Activated gamma-delta T cell treated with Interleukin-2 at 50 U/mL for 16 hours (primary cell): Measurements from ENCODE around the gene LAMTOR2.
A peak's percentile ranks its signal among the peaks of the same experiment; 100 is the strongest.
"Not testable (repeated sequence)": the region's sequence is repeated elsewhere in the genome, so short reads cannot be mapped to it uniquely, and the experiment has no call there.

ENCODE experiments used
- DNase-seq: peaks from one replicate; pipeline ENCODE4 v3.0.0-alpha.2; 2020

LAMTOR2 gene

DNA sequence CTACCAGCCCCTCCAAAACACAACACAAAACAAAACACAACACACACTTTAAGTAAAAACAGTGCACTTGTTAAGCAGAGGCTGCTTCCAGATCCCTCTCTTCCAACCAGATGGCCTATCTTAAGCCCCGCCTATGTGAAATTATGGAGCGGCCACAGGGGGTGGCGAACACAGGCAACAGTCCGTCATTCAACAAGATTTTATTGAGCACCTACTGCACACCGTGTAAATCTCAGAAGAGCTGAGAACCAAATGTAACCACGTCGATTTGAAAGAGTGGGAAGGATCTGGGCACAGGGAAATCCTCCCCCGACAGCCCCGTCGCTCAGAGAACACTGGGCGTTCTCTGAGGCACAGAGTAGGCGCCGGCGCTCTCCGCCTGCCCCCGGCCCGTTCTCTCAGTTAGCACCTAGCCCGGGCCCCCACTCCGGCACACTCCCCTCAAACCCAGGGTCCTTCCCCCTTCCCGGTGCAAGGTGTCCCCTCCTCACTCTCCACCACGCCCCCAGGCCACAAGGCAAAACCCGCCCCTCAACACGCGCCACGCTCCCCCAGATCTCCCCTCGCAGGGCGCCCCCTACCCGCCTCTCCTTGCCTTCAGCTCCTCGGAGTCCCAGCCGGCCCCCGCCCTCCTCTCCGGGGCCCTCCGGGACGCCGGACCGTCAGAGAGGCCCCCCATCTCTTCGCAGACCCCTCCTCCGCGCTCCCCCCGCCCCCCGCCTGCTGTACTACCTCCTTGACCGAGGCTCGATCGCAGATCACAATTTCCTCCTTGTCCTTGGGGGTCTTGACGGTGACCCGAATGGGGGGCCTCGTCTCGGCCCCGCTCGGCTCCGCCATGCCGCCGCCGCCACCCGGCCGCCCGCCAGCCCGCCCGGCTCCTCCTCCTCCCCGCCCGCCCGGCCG lies 1.5 kb upstream of the LAMTOR2 start:
- DNase-seq, result peak; percentile 62

DNA sequence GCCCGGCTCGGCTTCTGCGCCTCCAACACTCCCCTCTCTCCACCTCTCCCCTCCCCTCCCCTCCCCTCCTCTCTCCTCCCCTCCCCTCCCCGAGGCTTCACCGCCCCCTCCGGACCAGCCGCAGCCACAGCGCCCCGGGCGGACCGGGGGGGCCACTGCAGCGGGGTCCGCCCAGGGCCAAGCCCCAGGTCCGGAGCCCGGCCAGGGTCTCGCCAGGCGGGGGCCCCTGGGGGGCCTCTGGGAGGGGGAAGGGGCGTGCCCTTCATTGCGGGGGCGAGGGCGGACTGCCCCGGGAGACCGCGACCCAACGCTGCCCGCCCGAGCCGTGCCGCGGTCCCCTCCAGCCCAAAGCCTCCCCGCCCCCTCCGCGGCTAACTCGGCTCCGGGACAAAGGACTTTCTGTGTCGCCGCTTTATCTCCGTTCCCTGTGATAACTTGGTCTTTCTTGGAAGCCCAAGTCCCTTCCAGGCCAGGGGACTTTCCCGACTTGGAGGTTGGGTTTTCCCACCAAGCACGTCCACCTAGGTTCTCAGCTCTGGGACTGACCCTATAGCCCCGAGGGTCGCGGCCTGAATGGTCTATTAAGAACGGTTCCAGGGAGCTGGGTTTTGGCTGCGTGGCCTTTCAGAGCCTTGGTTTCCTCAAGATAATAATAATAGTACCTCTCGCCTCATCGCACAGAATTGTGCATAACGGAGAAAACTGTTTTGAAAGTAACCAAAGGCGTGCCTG lies 648 bp upstream of the LAMTOR2 start, which contains the start of gene UBQLN4:
TSS of gene UBQLN4 (minus strand) at position 31 of the 732 bp plus-strand sequence. CDS start 97 bp downstream, outside the sequence.
- DNase-seq, result peak; percentile 84

GRCh38 chr1:156055281-156056048 lies 883 bp downstream of the LAMTOR2 start:
- DNase-seq, result no peak

DNA sequence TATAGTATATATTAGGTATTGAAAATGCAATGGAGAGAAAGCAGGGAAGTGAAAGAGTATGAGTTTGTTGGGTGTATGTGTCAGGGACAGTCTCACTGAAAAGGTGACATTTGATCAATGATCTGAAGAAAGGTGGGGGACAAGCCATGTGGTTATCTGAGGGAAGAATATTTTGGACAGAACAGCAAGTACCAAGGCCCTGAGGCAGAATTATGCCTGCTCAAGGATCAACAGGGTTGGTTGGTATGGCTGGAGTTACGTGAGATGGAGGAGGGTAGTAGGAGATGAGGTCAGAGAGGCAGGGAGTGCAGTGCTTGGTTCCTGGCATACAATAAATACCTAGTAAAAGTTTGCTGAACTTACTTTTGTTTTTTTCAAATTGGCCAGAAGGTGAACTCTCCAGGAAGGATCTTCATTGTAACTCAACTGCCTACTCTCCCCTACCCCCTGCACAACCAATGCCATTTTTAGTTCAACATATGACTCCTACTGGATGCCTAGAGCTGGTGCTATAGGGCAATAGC lies 1.8 kb downstream of the LAMTOR2 start:
- no peak for DNase-seq

DNA sequence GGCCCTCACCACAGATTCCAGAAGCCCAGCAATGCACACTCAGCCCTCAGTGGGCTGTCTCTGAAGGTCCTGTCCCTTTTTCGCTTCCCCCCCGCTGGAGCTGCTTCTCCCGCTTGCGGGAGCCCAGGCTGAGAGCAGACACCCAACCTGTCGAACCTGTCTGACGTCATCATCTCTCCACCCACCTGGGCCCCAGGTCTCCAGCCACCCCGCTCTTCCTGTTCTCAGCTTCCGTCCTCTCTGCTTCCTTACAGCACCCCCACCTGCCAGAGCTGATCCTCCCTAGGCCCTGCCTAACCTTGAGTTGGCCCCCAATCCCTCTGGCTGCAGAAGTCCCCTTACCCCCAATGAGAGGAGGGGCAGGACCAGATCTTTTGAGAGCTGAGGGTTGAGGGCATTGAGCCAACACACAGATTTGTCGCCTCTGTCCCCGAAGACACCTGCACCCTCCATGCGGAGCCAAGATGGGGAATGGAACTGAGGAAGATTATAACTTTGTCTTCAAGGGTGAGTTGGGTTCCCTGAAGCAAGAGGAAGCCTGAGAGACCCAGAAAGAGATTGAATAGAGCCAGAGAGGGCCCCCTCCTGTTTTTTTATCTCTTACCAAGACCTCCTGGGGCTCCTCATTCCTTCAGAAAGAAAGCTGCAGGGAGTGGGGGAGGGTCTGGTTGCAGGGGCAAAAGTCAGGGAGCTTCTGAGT lies 6.5 kb downstream of the LAMTOR2 start, which contains the start of gene RAB25:
TSS of gene RAB25 (plus strand) at position 224 of the 700 bp plus-strand sequence. CDS start at position 465, 241 bp downstream.
- no peak for DNase-seq

GRCh38 chr1:156062189-156062588 lies 7.6 kb downstream of the LAMTOR2 start:
- no peak for DNase-seq

DNA sequence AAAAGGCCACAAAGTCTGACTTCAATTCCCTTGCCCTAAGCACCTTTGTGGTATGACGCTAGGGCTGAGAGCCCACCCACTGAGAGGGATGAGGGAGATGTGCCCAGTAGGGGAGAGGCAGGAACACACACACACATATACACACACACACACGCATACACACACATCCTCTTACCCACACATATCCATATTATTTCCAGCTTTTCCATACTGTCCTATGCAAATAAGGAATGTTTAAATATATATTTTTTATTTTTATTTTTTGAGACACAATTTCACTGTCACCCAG lies 9.4 kb downstream of the LAMTOR2 start:
- DNase-seq, result no peak

- no peak for DNase-seq
Measured at GRCh38 chr1:156064615-156065014, 10.0 kb downstream of the LAMTOR2 start.

GRCh38 chr1:156065212-156065611 lies 10.6 kb downstream of the LAMTOR2 start:
- no peak for DNase-seq

- DNase-seq, result no peak
Measured at GRCh38 chr1:156065871-156066270, 11.3 kb downstream of the LAMTOR2 start.

GRCh38 chr1:156067262-156067661 lies 12.7 kb downstream of the LAMTOR2 start:
- DNase-seq, result no peak

GRCh38 chr1:156069490-156070455 lies 15.2 kb downstream of the LAMTOR2 start:
- DNase-seq, result no peak

GRCh38 chr1:156070548-156070947 lies 16.0 kb downstream of the LAMTOR2 start:
- DNase-seq, result no peak

DNA sequence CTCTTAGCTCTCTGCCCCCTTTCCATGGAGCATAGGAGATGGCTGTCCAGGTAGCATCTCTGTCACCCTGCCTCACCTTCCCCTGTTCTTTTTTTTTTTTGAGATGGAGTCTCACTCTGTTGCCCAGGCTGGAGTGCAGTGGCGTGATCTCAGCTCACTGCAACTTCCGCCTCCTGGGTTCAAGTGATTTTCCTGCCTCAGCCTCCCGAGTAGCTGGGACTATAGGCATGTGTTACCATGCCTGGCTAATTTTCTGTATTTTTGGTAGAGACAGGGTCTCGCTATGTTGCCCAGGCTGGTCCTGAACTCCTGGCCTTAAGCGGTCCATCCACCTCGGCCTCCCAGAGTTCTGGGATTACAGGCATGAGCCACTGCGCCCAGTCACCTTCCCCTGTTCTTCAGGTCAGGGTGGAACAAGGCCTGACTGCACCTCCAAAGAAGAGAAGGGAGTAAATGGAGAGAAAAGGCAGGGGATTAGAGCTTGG lies 16.8 kb downstream of the LAMTOR2 start:
- DNase-seq, result not testable (repeated sequence)

DNA sequence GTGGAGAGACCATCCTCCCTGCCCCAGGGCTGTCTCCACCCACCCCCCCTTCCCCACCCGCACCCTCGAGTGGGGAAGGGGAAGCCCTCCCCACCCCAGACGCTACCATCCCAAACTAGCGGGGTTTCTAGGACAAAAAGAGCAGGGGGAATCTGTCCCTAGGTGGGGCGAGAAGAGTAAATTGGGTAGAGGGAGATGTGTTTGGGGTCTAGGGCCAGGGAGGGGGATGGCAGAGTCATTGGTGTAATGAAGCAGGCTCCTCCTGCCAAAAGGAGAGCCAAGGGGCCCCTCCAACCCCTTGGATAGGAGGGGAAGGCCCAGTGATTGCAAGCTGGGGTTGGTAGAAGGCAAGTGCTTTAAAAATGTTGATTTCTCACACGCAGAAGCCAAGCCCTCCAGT lies 17.7 kb downstream of the LAMTOR2 start:
- DNase-seq, result no peak

DNA sequence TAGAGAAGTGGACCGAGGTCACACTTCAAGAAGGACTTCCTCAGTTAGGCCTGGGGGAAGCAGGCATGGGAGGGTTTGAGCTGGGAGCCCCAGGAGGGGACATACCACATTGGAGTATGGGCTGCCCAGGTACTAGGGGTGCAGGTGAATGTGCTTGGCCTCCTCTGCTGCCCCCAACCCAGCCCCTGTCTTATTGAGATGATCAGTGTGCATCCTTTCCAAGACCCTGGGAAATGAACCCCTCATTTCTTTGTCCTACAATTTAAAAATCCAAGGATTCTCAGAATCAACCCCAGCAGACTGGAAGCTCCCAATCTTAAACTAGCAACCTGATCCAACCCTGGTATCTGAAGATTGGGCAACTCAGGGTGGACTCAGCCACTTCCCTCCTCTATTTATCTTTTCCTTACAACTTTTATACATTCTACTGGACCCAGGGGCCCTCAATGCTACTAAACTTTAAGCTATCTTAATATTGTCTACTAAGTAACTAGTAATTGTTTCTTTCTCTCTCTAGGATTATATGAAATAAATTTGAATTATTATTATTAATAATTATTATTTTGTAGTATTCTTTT lies 18.6 kb downstream of the LAMTOR2 start:
- no peak for DNase-seq

- no peak for DNase-seq
Measured at GRCh38 chr1:156073740-156074139, 19.2 kb downstream of the LAMTOR2 start.

DNA sequence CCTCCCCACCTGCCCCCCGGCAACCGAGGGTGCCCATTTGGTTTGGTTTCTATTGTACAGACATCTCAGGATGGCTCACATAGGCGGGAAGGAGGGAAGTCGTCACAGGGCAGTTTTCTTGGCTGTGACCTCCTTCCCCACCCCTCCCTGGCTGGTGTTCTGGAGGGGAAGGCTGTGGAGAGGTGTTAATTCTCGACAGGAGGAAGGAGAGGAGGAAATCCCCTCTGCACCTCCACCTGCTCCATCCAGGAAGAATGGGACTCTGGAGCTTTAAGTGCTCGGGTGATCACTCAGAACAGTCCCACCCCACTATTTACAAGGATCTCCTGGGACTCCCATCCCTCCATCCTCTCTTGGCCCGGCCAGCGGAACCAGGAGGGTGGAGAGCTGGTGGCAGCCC lies 20.1 kb downstream of the LAMTOR2 start:
- DNase-seq, result no peak

GRCh38 chr1:156075162-156075561 lies 20.6 kb downstream of the LAMTOR2 start:
- DNase-seq, result no peak

GRCh38 chr1:156075775-156076204 lies 21.2 kb downstream of the LAMTOR2 start:
- DNase-seq, result no peak
